ENCODE measurements around the gene PARP14. TPM values are rescaled to one million over a fixed set of nuclear protein-coding genes. Genes with fewer than 3 reads are reported as not detected.

The PARP14 gene
- polyA plus RNA-seq, 1 donor from 2014 or later = not detected

DNA sequence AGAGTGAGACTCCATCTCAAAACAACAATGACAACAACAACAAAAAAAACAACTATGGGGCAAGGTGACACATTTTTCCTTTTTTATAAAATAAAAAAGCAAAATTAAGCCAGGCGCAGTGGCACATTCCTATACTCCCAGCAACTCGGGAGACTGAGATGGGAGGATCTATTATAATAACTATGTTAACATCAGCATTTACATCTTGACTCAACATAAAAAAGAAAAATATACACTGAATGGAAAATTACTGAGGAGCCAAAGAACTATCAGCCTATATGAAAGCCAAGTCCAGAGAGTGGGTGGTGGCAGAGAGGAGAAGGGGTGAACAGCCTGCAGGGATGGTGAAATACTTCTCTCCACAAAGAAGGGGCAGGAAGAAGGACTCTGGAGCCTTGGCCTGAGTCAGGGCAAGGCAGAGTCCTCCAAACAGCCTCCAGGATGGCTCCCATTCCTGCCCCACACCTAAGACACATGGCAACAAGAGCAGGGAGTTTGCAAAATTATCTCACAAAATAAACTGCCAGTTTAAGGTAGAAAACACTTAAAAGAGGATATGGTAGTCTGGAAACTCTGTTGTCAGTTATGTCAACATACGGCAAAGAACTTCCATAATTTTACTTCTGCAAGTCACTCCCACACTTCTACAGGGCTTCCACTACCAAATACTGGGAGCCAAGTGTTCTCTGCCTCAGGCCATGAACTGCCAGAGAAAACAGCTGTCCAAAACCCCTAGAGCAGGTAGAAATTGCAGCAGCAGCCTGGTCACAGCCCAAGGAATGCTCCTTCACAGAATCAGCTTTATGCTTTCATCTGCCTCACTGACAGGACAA is 87.1 kb downstream of the PARP14 start:
- H3K27ac ChIP-seq (ENCODE audit: low read length) = no peak overlapping the region
- H3K4me3 ChIP-seq (ENCODE audit: low read length) = no peak overlapping the region
- no peak overlapping the region for H3K4me2 ChIP-seq (ENCODE audit: low read length)
- H3K27me3 ChIP-seq (ENCODE audit: insufficient read depth, low read depth, low read length) = no peaks in the 10 kb centered on the region
- H3K9me2 ChIP-seq (ENCODE audit: insufficient read depth, low read length) = no peaks in the 10 kb centered on the region
- no peak overlapping the region for H3K9ac ChIP-seq (ENCODE audit: low read length)
- no peak overlapping the region for H2AFZ ChIP-seq (ENCODE audit: low read depth, low read length)
- H3K9me3 ChIP-seq (ENCODE audit: low read length) = no peaks in the 10 kb centered on the region
- no peaks in the 10 kb centered on the region for H3F3A ChIP-seq (ENCODE audit: insufficient read depth, low read length, poor library complexity, severe bottlenecking)
- TF ChIP-seq POLR2AphosphoS5 (IDR thresholded peaks at IDR 0.05) = no peak
- TF ChIP-seq, protein P1, sequence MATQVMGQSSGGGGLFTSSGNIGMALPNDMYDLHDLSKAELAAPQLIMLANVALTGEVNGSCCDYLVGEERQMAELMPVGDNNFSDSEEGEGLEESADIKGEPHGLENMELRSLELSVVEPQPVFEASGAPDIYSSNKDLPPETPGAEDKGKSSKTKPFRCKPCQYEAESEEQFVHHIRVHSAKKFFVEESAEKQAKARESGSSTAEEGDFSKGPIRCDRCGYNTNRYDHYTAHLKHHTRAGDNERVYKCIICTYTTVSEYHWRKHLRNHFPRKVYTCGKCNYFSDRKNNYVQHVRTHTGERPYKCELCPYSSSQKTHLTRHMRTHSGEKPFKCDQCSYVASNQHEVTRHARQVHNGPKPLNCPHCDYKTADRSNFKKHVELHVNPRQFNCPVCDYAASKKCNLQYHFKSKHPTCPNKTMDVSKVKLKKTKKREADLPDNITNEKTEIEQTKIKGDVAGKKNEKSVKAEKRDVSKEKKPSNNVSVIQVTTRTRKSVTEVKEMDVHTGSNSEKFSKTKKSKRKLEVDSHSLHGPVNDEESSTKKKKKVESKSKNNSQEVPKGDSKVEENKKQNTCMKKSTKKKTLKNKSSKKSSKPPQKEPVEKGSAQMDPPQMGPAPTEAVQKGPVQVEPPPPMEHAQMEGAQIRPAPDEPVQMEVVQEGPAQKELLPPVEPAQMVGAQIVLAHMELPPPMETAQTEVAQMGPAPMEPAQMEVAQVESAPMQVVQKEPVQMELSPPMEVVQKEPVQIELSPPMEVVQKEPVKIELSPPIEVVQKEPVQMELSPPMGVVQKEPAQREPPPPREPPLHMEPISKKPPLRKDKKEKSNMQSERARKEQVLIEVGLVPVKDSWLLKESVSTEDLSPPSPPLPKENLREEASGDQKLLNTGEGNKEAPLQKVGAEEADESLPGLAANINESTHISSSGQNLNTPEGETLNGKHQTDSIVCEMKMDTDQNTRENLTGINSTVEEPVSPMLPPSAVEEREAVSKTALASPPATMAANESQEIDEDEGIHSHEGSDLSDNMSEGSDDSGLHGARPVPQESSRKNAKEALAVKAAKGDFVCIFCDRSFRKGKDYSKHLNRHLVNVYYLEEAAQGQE (IDR thresholded peaks at IDR 0.05; ENCODE audit: borderline replicate concordance) = no peak
- TF ChIP-seq TAF1 (IDR thresholded peaks at IDR 0.05; ENCODE audit: low read depth) = no peak
- TF ChIP-seq, protein P2, sequence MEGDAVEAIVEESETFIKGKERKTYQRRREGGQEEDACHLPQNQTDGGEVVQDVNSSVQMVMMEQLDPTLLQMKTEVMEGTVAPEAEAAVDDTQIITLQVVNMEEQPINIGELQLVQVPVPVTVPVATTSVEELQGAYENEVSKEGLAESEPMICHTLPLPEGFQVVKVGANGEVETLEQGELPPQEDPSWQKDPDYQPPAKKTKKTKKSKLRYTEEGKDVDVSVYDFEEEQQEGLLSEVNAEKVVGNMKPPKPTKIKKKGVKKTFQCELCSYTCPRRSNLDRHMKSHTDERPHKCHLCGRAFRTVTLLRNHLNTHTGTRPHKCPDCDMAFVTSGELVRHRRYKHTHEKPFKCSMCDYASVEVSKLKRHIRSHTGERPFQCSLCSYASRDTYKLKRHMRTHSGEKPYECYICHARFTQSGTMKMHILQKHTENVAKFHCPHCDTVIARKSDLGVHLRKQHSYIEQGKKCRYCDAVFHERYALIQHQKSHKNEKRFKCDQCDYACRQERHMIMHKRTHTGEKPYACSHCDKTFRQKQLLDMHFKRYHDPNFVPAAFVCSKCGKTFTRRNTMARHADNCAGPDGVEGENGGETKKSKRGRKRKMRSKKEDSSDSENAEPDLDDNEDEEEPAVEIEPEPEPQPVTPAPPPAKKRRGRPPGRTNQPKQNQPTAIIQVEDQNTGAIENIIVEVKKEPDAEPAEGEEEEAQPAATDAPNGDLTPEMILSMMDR (IDR thresholded peaks at IDR 0.05; ENCODE audit: poor library complexity, severe bottlenecking) = no peak
- no peaks in the 10 kb centered on the region for H4K20me1 ChIP-seq (ENCODE audit: insufficient read depth)
- H3K36me3 ChIP-seq (ENCODE audit: insufficient read depth, low read length) = no peaks in the 10 kb centered on the region
- no peaks in the 10 kb centered on the region for H3K79me2 ChIP-seq (replicated peaks; ENCODE audit: insufficient read depth, low read length)

DNA sequence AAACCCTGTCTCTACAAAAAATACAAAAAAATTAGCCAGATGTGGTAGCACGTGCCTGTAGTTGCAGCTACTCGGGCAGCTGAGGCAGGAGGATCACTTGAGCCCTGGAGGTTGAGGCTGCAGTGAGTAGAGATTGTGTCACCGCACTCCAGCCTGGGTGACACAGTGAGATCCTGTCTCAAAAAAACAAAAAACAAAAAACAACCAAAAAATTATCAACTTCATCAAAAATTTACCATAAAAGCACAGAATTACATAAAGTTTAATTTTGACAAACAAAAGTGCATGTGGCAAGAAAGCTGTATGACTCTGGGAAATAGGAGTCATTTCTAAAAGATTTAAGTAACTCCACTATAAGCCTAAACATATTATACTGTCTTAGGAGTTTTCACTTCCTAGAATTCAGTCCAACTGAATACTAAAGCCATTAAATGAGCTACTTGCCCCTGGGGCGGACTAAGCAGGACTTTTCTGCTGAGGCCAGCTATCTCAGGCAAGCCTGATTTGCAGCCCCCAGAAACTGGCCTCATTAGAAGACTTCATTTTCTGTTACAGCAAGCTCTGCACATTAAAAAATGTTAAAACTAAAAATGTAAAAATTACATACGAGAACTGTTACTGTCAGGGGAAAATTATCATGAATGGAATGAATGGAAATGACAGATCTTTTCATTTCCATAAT is 90.0 kb downstream of the PARP14 start:
- Histone ChIP-seq H3K9me2 (ENCODE audit: insufficient read depth, low read length) (no peaks in the 10 kb centered on the region), H3K79me2 (replicated peaks; ENCODE audit: insufficient read depth, low read length) (no peaks in the 10 kb centered on the region), H3K27me3 (ENCODE audit: insufficient read depth, low read depth, low read length) (no peaks in the 10 kb centered on the region), H3K9ac (ENCODE audit: low read length) (no peak overlapping the region), H3K4me2 (ENCODE audit: low read length) (no peak overlapping the region), H3F3A (ENCODE audit: insufficient read depth, low read length, poor library complexity, severe bottlenecking) (no peaks in the 10 kb centered on the region), H3K27ac (ENCODE audit: low read length) (no peak overlapping the region), H3K36me3 (ENCODE audit: insufficient read depth, low read length) (no peaks in the 10 kb centered on the region), H3K4me3 (ENCODE audit: low read length) (no peak overlapping the region), H4K20me1 (ENCODE audit: insufficient read depth) (no peaks in the 10 kb centered on the region), H3K9me3 (ENCODE audit: low read length) (no peaks in the 10 kb centered on the region), H2AFZ (ENCODE audit: low read depth, low read length) (no peak overlapping the region)
- TF ChIP-seq TAF1 (IDR thresholded peaks at IDR 0.05; ENCODE audit: low read depth) (no peak), SMC3 (conservative IDR thresholded peaks at IDR 0.05; ENCODE audit: poor library complexity) (no peak), EP300 (conservative IDR thresholded peaks at IDR 0.05; ENCODE audit: poor library complexity, severe bottlenecking) (no peak), POLR2AphosphoS5 (IDR thresholded peaks at IDR 0.05) (no peak), MXI1 (conservative IDR thresholded peaks at IDR 0.05; ENCODE audit: poor library complexity, severe bottlenecking) (no peak), EZH2 (IDR thresholded peaks at IDR 0.05; ENCODE audit: borderline replicate concordance, insufficient read depth, low read length, poor library complexity, severe bottlenecking) (no peak)
- TF ChIP-seq, protein P2 (IDR thresholded peaks at IDR 0.05; ENCODE audit: poor library complexity, severe bottlenecking) = no peak

Data from neural cell (in vitro differentiated cells).